GM21360 (cell line): ENCODE results near the gene AKNA.

Experiments used
- ATAC-seq: cut with Tn5 transposase; IDR thresholded peaks from one replicate; pipeline ENCODE4 v1.9.1; 2021; ENCODE audit warnings: mild to moderate bottlenecking, moderate library complexity; ENCODE audit not compliant: unreplicated experiment

Gene AKNA

DNA sequence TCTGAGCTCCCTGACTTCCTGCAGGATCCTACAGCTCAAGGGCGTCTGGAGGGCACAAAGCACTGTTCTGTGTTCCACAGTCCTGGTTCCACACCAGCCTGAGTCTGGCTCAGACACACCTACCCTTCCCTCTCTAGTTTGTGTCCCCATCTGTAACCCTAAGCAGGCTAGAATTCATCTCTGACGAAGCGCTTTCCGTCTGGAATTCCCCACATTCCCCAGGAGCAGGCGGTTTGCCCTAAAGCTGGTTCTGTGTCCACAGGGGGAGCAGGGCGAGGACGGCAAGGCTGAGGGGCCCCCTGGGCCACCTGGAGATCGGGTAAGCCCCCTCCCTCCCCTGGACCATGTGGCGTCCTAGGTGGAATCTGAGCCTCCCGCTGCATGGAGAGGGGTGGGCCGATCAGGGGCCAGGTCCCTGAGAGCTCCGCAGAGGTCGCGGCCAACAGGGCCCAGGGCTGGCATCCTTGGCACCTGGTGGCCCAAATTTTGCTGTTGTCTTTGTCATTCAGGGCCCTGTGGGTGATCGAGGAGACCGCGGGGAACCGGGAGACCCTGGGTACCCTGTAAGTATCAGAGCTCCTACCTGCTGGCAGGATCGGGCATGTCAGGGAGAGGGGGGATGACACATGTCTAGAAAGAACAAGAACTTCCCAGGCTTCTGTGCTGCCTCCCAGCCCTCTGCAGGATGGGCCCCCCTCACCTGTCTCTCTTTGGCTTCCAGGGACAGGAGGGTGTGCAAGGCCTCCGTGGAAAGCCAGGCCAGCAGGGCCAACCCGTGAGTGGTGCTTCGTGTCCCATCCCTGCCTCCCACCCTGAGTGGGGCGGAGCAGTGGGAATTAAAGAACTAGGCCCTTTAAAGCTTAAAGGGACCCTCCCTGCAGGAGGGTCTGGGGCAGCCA, 99.3 kb downstream of the AKNA start:
- no peak for ATAC-seq

- no peak for ATAC-seq
These were observed 100.0 kb downstream of the AKNA start for GRCh38 chr9:114287763-114288192.

DNA sequence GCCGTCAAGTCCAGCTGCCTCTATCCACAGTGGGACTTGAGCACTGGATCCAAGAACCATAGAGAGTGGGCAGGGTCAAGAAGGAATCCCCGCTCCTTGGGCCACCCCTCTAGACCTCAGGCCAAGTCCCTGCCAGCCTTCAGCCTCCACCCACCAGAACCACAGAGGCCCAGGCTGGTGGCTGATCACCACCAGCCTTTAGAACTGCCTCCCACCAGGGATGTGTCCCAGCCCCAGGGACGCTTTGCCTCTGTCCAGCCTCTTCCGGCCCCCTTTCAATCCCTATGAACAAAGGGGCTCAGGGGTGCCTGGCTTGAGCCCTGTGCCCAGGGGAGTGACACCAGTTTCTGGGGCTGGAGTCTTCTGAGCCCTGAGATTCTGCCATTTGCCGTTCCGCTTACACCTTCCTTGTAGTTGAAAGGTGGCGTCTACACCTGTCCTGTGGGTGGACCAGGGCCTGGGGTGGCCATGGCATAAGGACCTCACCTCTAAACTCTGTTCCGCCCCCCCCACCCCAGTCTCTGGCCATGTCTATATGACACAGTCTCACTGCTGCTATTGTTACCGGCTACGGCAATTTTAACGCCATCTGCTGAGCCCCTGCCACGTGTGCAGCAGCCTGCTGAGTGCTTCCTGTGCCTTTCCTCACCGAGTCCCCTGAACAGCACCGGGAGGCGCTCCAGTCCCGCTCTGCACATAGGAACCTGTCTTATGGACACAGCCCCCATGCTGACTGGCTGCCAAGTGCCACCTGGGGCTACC, 100.6 kb downstream of the AKNA start:
- no peak for ATAC-seq

DNA sequence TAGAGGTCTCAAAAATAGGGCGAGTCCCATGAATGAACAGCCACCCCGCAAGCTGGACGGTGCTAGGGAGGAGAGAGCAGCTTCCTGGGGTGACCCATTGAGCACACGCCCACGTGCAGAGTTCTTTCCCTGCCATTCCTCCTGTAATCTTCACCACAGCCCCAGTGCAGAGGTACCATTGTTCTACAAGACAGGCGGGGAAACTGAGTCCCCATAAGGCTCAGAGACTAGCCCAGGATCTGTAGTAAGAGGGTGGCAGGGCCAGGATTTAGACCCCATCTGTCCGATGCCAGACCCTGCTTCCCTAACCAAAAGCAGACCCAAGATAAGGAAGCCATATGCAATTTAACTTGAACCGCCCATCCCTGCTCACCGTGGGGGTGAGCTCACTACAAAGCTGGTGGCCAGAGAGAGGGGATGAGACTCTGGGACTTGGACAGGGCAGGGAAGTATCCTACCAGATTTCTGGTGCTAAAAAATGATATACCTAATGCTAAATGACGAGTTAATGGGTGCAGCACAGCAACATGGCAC, 101.6 kb downstream of the AKNA start:
- ATAC-seq, result no peak

DNA sequence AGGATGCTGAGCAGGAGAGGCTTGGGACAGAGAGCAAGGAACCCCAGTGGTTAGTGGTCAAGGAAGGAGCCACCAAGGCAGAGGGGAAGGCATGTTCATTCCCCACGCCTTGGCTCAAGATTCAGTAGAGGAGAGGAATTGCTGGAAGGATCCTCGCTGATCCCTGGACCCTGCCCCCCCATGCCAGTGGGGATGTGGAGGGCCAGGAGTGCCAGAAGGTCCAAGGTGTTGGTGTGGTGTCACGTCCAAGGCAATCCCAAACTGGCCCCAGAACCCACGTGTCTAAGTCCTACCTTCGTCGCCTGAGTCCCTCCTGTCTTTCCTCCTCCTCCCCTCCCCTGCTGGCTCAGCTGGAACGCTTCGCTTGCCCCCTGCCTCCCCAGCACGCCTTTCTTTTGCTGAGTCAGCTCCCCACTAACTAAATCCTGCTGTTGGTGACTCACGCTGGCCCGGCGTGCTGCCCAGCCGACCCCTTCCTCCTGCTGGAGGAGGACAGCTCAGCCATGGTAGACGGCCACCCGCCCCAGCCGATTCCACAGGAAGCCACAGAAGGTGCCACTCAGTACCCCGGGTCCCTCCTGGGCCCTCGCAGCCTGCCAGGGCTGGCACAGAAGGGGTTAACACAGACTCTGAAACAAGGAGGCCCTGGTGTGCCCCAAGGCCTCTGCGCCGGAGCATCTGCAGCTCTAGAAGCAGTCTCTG, 102.5 kb downstream of the AKNA start:
- no peak for ATAC-seq

GRCh38 chr9:114284316-114285060, 103.3 kb downstream of the AKNA start:
- ATAC-seq, result no peak
